GM21737 (cell line): ENCODE data around the gene PHF2.

Experiments
- ATAC-seq: cut with Tn5 transposase; IDR thresholded peaks from one replicate; pipeline ENCODE4 v1.9.1; 2021; ENCODE audit warnings: mild to moderate bottlenecking, moderate library complexity; ENCODE audit not compliant: unreplicated experiment

The PHF2 gene

GRCh38 chr9:93648181-93648580, 71.8 kb downstream of the PHF2 start:
- no peak for ATAC-seq

GRCh38 chr9:93648836-93649235, 72.5 kb downstream of the PHF2 start:
- ATAC-seq = no peak

- ATAC-seq = no peak
Observed at GRCh38 chr9:93649610-93650261, 73.4 kb downstream of the PHF2 start.

GRCh38 chr9:93650448-93650847, 74.1 kb downstream of the PHF2 start:
- no peak for ATAC-seq

GRCh38 chr9:93651521-93651950, 75.2 kb downstream of the PHF2 start:
- ATAC-seq = no peak

- ATAC-seq = no peak
Observed at GRCh38 chr9:93652604-93653592, 76.5 kb downstream of the PHF2 start.

- no peak for ATAC-seq
Observed at GRCh38 chr9:93653760-93654159, 77.4 kb downstream of the PHF2 start.

GRCh38 chr9:93654351-93654961, 78.1 kb downstream of the PHF2 start:
- ATAC-seq = no peak

- no peak for ATAC-seq
Observed at GRCh38 chr9:93655621-93656425, 79.4 kb downstream of the PHF2 start.

- ATAC-seq = no peak
Observed at GRCh38 chr9:93656426-93657239, 80.2 kb downstream of the PHF2 start.

- no peak for ATAC-seq
Observed at GRCh38 chr9:93657331-93658111, 81.1 kb downstream of the PHF2 start.

GRCh38 chr9:93658184-93658925, 82.0 kb downstream of the PHF2 start:
- no peak for ATAC-seq

GRCh38 chr9:93659044-93659836, 82.9 kb downstream of the PHF2 start:
- no peak for ATAC-seq

- no peak for ATAC-seq
Observed at GRCh38 chr9:93659837-93660177, 83.4 kb downstream of the PHF2 start.

- no peak for ATAC-seq
Observed at GRCh38 chr9:93660352-93661046, 84.1 kb downstream of the PHF2 start.

GRCh38 chr9:93661591-93661990, 85.2 kb downstream of the PHF2 start:
- no peak for ATAC-seq

- ATAC-seq = no peak
Observed at GRCh38 chr9:93662016-93662638, 85.7 kb downstream of the PHF2 start.
